Activated CD4-positive, alpha-beta T cell treated with anti-CD3 and anti-CD28 coated beads for 48 hours (primary cell): ENCODE results near the gene ZNF414.
"Not testable (repeated sequence)": the region's sequence is repeated elsewhere in the genome, so short reads cannot be mapped to it uniquely, and the experiment has no call there.

Source experiments
- DNase-seq: peaks from one replicate; pipeline ENCODE4 v3.0.0-alpha.2; 2020

The ZNF414 gene

DNA sequence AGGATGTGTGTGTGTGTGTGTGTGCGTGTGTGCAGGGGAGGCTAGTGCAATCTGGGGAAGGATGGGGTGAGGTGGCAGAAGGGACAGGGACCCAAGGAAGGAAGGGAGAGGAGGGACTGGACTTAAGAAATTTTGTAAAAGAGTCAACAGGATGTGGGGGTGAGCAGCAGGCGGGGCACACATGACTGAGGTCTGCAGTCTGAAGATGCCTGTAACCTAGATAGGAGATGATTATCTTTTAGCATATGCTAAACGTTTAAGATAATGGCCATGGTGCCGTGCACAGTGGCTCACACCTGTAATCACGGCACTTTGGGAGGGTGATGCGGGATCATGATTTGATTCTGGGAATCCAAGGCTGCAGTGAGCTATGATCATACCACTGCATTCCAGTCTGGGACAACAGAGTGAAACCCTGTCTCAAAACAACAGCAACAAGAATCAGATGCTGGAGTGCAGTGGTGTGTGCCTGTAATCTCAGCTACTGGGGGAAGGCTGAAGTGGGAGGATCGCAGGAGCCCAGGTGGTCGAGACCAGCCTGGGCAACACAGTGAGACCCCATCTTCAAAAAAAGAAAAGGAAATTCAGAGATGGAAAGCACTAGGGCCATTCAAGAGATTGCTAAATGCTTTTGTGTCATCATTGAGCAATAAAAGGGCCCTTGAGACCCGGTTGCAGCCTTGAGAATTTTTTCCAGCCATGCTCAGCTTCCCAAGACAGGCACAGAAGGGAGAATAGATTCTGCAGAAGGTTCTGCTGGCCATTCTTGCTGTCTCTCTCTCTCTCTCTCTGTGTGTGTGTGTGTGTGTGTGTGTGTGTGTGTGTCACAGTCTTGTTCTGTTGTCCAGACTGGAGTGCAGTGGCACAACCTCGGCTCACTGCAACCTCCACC, 3.8 kb upstream of the ZNF414 start:
- peak; percentile 41 for DNase-seq

DNA sequence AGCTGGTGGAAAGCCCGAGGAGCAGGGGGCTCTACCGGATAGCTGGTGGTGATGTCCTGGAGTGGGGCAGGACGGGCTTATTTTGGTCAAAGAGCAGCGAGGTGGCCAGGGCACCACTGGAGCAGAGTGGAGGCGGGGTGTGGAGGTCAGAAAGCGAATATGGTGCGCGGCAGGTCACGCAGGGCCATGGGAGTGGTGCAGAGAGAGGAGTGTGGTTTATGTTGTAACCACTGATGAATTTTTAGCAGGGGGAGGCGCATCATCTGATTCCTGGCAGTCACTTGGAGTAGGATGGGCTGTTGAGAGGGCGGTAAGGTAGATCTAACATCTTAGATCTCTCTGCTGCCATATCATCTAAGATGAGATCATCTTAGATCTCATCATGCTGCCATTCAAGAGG, 1.4 kb upstream of the ZNF414 start:
- DNase-seq = peak; percentile 73

DNA sequence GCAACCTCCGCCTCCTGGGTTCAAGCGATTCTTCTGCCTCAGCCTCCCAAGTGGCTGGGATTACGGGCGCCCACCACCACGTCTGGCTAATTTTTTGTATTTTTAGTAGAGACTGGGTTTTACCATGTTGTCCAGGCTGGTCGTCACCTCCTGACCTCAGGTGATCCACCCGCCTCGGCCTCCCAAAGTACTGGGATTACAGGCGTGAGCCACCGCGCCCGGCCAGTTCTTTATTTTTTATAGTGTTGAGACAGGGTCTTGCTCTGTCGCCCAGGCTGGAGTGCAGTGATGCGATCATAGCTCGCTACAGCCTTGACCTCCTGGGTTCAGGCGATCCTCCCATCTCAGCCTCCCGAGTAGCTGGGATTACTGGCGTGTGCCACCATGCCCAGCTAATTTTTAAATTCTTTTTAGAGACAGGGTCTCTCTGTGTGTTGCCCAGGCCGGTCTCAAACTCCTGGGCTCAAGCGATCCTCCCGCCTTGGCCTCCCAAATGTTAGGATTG, 590 bp upstream of the ZNF414 start:
- DNase-seq = not testable (repeated sequence)

DNA sequence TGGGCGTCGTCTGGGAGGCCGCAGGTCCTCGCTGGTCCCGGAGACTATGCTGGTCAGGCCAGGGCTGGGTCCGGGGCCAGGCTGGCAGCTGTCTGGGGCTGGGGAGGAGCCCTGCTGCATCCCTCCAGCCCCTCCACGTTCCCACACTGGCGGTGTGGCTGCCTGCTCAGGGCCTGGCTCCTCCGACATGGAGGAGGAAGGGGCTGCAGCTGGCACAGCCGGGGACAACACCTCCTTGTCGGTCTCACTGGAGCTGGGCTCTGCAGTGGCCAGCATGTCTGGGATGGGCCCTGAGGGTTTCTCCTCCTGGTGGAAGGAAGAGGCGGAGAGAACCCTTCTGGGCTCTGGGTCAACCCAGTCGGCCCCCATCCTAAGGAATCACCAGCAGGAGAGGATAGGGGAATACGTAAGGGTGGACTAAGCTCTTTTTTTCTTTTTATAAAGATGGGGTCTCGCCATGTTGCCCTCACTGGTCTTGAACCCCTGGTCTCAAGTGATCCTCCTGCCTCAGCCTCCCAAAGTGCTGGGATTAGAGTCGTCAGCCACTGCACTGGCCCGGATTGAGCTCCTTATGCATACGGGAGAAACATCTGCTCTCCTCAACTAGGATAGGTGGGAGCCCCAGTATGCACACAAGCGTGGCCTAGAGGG, 806 bp downstream of the ZNF414 start:
- no peak for DNase-seq

DNA sequence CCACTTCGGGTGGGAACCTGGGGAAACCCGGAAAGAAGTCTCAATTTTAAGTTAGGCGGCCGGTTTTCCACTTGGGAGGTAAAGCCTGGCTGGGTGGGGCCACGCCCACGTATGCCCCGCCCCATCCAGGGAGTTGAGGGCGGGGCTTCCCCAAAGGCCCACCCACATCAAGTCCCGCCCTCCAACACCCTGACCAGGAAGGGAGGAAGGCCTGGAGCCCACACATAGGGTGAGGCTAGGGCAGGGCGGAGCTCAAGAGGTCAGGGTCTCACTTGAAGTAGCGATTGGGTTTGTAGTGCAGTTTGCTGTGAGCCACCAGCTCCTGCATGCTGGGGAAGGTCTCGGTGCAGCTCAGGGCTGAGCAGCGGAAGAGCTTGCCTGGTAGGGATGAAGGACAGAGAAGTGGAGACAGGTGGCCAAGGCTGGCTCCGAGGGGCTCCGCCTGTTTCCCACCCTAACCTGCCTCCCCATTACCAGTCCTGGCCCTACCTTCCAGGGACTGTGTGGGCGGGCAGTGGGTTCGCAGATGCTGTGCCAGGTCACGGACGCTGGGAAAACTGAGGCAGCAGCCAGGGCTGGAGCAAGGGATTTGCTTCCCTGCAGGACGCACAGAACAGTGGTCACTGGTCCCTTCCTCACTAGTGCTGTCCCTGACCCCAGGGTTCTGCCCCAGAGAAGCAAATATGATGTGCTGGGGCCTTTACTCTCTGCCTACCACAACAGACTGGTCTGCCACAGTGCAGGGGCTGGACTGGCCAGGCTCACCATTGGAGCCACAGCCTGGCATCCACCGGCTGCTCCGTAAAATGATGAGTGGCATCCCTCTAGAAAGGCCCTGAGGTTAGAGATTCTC, 1.6 kb downstream of the ZNF414 start:
- peak; percentile 49 for DNase-seq

DNA sequence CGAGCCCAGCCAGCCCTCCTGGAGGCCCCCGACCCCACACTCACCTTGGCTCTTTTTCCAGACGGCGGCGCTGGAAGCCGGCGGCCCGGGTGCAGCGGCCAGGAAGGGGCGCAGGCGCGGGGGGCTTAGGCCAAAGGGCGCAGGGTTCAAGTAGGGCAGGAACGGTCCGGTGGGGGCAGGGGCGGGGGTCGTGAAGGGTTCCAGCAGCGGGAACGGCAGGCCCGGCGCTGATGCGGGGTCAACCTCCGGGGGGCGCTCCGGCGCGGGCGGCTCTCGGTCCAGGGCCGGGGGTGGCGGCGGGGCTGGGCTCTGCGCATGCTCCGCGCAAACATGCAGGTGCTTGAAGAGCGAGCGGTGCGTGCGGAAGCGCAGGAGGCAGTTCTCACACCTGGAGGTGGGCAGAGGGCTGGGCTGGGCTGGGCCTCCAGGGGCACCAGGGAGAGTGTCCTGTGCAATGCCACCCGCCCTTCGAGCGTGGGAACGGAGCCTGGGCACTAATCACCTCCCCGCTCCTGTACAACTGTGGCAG, 2.3 kb downstream of the ZNF414 start:
- DNase-seq = no peak

DNA sequence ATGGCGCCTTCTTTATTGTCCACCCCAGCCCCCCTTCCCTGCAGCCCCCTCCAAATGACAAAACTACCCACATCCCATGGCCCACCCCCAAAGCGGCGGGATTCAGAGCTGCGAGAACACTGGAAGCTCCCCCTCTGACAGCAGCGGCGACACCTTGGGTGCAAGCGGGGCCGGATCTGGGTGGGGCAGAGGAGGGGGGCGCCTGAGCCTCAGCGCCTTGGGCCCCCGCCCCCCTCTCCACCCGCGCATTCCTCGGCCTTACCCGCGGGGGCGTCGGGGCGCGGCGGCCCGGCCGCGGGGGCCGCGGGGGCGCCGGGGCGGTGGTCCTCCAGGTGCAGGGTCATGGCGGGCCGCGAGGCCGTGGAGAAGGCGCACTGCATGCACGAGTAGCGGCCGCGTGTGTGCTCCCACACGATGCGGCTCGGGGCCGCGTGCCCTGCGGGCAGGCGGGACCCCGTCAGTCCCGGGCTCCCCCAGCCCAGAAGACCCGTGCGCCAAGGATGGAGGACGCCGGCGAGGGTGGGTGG, 3.3 kb downstream of the ZNF414 start:
- no peak for DNase-seq

DNA sequence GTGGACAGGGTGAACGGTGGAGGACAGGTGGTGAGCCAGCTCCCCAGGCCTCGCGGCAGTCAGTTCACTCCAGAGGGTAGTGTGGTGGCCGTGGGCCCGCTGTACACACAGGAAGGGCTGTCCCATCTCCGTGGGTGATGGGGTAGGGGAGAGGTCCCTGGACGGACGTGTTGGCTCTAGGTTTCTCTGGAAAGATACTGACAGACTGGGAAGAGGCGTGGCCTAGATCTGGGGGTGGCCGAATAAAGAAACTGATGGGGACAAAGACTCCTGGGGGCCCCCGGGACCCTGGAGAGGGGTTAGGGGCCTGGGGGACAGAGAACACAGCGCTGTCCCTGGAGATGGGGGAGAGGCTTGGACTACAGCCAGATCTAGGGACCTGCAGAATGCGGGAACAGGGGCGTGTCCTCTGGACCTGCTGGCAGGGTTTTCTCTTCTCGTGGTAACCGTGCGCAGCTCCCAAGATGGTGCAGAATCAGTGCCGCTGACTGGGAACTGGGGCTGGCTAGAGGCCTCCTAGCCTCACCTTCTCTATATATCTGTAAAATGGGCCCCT, 7.5 kb downstream of the ZNF414 start:
- no peak for DNase-seq

DNA sequence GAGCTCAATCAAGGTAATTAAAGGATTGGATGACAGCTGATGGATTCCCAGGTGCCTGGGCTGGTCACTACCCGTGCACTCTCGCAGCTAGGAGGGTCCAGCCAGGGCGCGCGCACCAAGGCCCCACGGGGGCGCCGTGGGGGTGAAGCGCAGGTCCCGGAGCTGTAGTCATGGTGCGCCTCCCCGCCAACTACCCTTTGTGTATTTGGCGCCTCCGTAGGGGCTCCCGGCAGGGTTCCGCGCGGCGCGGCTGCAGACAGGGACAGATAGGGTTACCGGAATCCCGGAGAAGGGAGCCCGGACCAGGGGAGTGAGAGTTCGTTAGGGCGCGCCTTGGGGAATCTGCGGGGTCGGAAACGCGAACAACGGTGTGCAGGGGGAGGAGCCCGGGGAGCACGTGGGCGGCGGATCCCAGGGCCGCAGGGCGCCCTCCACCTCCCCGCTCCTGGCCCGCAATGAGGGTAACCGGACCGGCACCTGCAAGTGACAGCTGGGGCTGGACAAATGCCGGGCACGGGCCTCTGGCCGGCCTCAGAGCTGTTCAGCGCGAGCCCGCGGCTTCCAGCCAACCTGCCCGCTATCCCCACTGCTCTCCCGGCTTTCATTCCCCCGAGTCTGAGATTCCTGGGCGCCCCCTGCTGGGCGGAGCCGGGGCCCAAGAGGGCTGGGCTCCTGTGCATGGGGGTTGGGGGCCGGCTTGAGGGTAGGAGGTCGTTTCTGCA, 8.1 kb downstream of the ZNF414 start:
- DNase-seq = peak; percentile 80

DNA sequence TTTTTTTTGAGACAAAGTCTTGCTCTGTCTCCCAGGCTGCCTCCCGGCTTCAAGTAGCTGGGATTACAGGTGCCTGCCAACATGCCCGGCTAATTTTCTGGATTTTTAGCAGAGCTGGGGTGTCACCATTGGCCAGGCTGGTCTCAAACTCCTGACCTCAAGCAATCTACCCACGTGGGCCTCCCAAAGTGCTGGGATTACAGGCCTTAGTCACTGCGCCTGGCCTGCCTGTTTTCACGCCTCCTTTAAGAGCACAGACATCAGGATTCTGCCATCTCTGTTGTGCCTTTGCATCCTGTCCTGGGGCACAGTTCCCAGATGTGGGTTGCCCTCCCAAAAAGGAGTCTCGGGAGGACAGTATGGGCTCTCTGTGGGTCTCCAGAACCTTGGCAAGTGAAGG, 9.0 kb downstream of the ZNF414 start:
- DNase-seq = no peak

DNA sequence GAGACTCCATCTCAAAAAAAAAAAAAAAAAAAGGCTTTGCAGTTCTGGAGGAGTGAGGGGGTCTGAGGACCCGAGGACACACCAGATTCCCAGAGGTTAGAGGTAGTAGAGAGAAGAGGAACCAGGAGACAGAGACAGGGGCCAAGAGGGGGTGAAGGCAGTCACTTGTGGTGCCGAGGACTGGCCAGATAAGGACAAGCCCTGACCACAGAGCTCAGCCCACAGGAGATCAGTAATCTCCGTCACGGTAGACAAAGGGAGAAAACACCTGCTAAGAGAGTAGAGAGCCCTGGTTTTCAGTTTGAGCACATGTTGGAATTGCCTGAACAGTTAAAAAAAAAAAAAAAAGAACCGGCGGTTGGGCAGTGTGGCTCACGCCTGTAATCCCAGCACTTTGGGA, 9.8 kb downstream of the ZNF414 start:
- no peak for DNase-seq

DNA sequence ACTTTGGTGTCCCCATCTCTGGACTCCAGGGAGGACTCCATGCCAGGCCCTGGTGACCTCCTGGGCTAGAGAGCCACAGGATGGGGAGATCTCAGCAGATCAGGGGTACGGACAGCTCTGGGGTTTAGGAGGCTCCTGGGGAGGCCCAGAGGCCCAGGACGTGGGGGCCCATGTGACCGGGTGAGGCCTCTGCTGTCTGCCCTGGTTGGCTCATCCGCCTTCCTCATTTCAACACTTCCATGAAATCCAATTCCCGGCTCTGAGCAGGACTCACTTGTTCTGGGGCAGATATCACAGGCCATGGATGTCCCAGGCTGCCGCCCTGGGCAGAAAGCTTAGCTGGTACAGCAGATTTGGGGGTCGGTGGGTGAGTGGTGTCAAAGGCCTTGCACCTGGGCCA, 10.5 kb downstream of the ZNF414 start:
- no peak for DNase-seq

DNA sequence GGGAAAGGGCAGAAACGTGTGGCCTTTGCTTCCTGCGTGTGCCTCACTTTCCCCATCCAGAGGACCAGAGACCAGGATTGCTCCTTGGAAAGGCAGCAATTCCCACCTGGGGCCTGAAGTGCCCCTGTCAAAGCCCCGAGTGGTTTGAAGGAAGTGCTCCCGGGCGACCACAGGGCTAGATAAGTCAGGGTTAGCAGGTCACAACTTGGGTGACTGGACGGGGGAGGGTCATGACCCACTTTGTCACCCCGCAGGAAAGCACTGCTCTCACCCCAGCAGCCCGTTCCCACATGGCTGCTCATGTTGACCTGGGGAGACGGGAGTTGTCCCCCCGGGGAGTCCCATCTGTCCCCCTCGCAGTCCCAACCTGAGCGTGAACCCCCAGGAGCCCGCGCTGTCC, 12.0 kb downstream of the ZNF414 start:
- DNase-seq = no peak

DNA sequence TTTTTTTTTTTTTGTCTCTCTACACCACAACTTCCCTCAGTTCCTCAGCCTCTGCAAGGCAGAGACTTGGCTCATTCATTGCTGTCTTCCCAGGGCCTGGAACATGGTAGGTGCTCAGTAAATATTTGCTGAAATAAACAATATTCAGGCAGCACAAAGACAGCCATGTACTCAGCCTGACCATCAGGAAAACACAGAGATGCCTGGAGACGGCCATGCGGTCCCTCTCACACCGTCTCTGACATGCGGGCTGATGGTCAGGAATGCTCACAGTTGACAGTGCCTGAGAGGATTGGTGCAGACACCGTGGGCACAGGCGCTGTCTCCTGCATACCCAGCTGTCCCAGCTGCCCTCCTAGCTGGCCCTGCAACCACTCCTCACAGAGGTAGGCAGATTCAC, 12.5 kb downstream of the ZNF414 start:
- no peak for DNase-seq

DNA sequence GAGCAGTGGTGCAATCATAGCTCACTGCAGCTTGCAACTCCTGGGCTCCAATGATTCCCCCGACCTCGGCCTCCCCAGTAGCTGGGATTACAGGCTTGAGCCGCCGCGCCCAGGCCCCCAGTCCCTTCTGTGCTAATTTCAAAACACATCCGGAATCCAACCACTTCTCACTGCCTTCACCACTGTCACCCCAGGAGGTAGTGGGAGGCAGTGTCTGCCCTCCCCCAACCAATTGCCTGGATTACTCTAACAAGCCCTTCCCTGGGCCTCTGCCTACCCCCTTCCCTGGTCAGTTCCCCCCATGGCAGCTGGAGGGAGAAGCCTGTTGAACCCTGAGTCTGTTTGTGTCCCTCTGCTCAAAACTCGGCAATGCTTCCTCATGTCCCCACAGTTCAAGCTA, 13.8 kb downstream of the ZNF414 start:
- no peak for DNase-seq

DNA sequence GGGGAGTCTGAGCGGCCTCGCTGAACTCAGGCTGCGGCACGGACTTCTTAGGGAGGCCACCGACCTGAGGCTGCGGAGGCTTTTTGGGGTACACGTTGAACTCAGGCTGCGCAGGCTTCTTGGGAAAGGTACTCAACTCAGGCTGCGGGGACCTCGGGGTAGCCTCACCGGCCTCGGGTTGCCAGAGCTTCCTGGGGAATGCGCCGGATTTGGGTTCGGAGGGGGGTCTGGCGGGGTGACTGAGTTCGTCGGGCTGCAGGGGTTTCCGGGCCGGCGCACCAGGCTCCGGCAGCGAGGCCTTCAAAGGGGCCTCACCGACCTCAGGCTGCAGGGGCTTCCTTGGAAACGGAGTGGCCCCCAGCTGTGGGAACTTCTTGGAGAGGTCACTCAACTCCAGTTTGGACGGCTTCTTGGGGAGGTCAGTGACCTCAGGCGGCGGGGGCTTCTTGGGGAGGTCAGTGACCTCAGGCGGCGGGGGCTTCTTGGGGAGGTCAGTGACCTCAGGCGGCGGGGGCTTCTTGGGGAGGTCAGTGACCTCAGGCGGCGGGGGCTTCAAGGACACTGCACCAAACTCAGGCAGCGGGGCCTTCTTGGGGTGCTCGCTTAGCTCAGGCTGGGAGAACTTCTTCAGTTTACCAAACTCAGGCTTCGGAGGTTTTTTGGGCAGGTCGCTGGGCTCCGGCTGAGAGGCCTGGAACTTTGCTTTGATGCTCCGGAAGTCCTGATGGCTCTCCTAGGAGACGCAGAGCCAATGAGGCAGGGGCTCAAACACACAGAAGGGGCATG, 14.7 kb downstream of the ZNF414 start:
- DNase-seq = no peak

DNA sequence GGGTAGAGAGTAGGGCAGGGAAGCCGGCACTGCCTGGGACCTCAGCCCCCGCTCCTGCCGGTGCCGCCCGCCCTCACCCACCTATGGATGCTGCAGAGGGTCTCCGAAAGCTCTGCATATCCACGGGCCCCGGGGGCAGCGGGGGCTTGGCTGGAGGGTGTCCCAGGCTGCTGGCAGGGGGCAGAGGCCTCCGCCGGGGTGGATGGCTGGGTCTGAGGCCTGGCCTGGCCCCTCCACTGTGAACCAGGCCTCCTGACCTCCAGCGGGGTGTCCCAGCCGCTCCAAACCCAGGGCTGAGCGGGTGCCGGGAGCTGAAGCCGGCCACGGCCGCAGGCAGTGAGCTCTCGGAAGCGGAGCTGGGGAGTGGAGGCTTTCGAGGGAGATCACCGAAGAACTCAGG, 15.7 kb downstream of the ZNF414 start:
- DNase-seq = no peak

DNA sequence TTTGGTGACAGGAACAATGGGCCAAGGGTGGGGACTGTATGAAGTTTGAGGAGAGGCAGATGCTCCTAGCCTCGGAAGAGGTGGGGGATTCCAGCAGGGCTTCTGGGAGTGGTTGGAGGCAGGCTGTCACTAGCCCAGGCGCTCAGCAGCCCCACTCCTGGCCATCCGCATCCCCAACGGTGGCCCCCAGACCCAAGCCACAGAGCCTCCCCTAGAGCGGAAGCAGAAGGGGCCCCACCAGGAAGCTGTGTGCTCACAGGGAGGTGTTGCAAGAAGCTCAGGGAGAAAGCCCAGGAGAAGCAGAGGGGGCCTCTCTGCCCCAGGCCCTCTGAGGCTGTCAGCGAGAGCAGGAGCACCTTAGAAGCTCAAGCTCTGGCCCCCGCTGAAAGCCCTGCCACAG, 19.8 kb downstream of the ZNF414 start:
- DNase-seq = no peak

DNA sequence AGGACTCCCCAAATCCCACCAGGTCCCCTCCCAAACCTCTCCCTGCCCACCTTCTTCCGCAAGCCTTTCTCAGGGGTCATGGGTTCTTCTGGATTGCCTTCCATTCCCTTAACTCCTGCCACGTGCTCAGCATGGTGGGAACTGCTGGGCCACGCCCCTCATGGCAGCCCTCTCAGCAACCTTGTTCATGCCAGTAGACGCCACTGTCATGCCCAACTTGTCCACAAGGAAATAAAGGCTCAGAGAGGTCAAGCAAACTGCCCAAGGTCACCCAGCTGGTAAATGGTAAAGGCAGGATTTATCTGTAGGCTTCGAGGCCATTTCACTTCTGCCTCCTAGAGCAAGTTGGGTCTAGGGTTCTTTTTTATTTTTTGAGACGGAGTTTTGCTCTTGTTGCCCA, 22.4 kb downstream of the ZNF414 start:
- no peak for DNase-seq

DNA sequence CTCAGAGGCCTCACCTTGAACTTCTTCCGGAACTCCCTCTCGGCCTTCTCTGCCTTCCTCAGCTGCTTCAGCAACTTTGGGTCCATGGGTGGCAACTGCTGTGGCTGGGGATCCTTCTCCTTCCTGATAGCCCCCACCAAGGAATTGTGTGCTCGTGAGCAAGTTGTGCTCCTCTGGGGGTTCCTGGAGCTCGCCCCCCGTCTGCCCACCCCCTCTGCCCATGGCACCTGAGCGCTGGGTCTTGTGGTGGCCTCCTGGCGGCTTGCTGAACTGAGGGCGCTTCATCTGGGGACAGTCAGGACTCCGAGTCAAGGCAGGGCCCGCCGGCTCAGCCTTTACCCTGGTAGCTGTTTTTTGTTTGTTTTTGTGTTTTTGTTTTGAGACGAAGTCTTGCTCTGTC, 23.1 kb downstream of the ZNF414 start:
- no peak for DNase-seq

DNA sequence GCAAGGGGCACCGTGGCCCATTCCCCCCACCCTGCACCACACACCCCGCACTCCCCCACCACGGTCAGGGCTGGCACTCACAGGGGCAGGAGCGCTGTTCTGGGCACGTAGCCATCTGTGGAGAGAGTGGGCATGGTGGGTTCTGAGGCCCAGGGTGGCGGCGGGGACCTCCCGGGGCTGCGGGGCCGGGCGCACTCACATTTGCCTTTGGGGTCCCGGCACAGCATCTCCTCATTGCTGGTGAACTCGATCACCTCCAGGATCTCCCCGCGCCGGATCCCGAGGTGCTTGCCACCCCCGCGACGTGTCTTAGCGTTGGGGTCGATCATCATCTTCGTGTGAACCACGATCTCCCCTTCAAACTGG, 23.6 kb downstream of the ZNF414 start:
- DNase-seq = no peak
